Embryonic facial prominence (tissue), 1 donor: Measurements from ENCODE around the gene MACROD2.
A peak's percentile ranks its signal among the peaks of the same experiment; 100 is the strongest.
"Not testable (repeated sequence)": the region's sequence is repeated elsewhere in the genome, so short reads cannot be mapped to it uniquely, and the experiment has no call there.

Experiments used
- DNase-seq: peaks from one replicate; pipeline ENCODE4 v3.0.0-alpha.2; 2016; ENCODE audit errors: extremely low spot score

Gene MACROD2

GRCh38 chr20:14914633-14915032 lies 919.3 kb downstream of the MACROD2 start:
- no peak for DNase-seq

GRCh38 chr20:14915356-14915755 lies 920.0 kb downstream of the MACROD2 start:
- no peak for DNase-seq

DNA sequence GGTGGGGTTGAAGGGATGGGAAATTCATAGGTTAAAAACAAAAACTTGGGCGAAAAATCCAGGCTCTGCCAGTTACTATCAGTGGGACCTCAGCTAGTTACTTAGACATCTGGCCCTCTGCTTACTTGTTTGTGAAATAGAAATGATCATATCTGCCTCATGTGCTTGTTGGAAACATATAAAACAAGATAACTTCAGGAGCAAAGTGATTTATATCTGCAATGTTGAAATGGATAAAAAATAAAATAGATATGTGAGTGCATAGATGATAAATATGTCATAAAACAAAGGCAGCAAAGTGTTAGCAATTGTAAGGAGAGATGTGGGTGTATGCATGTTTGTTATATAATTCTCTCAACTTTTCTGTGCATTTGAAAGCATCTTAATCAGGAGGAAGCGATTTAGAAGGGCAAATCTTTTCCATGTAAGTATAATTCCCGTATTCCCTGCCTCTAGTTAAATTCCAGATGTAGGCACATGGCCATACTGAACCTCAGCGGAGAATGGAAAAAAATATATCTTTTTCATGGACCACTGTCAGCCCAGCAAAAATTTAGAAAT lies 921.1 kb downstream of the MACROD2 start:
- DNase-seq, result no peak

- no peak for DNase-seq
Measured at GRCh38 chr20:14918281-14918680, 923.0 kb downstream of the MACROD2 start.

DNA sequence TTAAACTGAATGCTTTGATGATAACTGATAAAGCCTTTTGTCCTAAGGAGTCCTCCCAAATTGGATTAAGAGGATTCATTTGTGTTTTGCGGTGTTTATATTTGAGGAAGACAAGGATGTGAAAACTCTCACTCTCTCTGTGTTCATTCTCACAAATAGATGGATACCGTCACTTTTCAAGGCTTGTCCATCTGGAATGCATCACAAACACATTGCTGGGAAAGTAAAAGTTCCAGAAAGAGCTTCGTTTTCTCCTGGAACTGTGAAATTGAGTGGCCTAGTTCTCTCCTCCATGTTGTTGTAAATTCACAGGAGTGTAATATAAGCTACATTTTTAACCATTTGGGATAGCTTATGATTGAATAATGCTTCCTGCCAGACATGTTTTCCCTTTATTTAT lies 923.7 kb downstream of the MACROD2 start:
- no peak for DNase-seq

GRCh38 chr20:14919501-14920081 lies 924.3 kb downstream of the MACROD2 start:
- peak; percentile 53 for DNase-seq

- no peak for DNase-seq
Measured at GRCh38 chr20:14921513-14921912, 926.2 kb downstream of the MACROD2 start.

- no peak for DNase-seq
Measured at GRCh38 chr20:14922503-14923267, 927.4 kb downstream of the MACROD2 start.

DNA sequence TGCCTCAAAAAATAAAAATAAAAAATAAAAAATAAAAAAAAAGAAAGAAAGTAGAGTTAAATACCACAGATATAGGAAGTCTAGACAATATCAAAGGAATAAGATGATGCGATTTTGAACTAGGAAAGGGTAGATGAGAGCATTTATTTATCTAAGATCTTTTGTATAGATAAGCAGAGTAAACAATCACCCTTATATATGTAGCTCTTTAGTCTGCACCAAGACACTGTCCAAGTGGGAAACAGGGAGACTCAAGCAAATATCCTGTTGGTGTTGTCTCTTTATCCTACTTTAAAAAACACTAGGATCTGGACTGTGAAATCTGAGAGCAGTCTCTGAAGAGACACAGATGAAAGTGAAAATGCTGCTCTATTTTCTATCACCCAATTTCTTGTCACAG lies 929.1 kb downstream of the MACROD2 start:
- no peak for DNase-seq

- no peak for DNase-seq
Measured at GRCh38 chr20:14925300-14925699, 930.0 kb downstream of the MACROD2 start.

DNA sequence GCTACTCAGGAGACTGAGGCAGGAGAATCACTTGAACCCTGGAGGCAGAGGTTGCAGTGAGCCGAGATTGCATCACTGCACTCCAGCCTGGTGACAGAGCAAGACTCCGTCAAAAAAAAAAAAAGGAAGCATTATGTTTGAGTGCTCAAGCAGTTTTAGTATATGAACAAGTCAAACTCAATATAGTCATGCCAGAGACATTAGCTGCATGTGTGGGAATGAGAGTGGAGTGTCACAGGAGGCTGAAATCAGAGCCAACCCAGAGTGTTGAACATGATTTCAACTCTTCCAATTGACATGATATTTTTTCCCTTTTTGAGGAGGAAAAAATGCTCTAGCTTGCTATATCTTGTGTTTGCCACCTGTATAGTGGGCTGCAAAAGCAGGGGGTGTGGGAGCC lies 931.1 kb downstream of the MACROD2 start:
- not testable (repeated sequence) for DNase-seq

DNA sequence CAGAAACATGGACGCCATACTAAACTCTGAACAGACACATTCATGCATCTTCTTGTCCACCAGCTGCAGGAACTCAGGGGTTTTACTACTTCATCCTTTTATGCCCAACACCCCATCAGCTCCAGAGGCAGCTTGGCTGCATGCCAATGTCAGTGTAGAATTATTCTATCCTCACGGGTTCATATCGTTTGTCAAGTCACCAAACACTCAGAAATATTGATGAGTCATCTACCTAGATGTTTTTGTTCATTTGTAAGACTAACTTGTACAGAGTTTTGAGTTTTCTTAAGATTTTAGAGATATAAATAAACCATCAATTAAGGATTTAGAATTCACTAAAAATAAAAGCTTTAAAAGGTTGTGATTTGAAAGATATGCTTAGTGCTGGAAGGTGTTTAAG lies 932.8 kb downstream of the MACROD2 start:
- no peak for DNase-seq

- DNase-seq, result no peak
Measured at GRCh38 chr20:14929388-14929787, 934.1 kb downstream of the MACROD2 start.

GRCh38 chr20:14932040-14932439 lies 936.7 kb downstream of the MACROD2 start:
- no peak for DNase-seq

DNA sequence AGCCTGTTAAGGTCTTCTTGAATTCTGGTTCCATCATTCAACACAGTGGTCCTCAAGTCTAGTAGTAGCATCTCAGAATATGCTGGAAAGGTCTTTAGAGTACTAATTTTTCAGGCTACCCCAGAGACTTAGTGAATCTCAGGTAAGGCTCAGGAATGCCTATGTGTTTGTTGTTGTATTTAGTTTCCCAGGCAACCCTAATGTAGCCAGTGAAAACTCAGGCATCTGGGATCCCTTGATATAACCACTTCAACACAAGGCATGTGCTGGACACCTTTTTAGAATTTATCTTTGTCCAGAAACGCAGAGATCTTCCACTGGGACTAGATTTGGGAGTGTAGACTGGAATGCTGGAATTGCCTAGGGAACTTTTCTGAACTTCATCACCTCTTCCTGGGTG lies 940.0 kb downstream of the MACROD2 start:
- no peak for DNase-seq

GRCh38 chr20:14937021-14937420 lies 941.7 kb downstream of the MACROD2 start:
- no peak for DNase-seq

GRCh38 chr20:14937846-14938245 lies 942.5 kb downstream of the MACROD2 start:
- no peak for DNase-seq

GRCh38 chr20:14947536-14947935 lies 952.2 kb downstream of the MACROD2 start:
- DNase-seq, result no peak

GRCh38 chr20:14947946-14948345 lies 952.6 kb downstream of the MACROD2 start:
- DNase-seq, result no peak

- DNase-seq, result no peak
Measured at GRCh38 chr20:14948416-14948815, 953.1 kb downstream of the MACROD2 start.

- no peak for DNase-seq
Measured at GRCh38 chr20:14950633-14951032, 955.3 kb downstream of the MACROD2 start.

- DNase-seq, result no peak
Measured at GRCh38 chr20:14951105-14951504, 955.8 kb downstream of the MACROD2 start.

- no peak for DNase-seq
Measured at GRCh38 chr20:14951707-14952418, 956.5 kb downstream of the MACROD2 start.
